NT2/D1 (cell line): ENCODE data around the gene TPRKB.
"Not testable (repeated sequence)": the region's sequence is repeated elsewhere in the genome, so short reads cannot be mapped to it uniquely, and the experiment has no call there.

ENCODE experiments used
- DNase-seq: peaks from one replicate; pipeline ENCODE4 v3.0.0-alpha.2; 2011; ENCODE audit warnings: low read depth, low spot score
- H3K27me3 ChIP-seq: 2 replicates; pipeline ENCODE4 v1.6.0; 2011; ENCODE audit warnings: mild to moderate bottlenecking; ENCODE audit not compliant: insufficient read length, insufficient read depth
- H3K36me3 ChIP-seq: 2 replicates; pipeline ENCODE4 v1.6.1; 2011; ENCODE audit warnings: mild to moderate bottlenecking, low read length, mixed read lengths; ENCODE audit not compliant: insufficient read depth, insufficient read length
- H3K4me1 ChIP-seq: 2 replicates; pipeline ENCODE4 v1.5.1; 2011; ENCODE audit not compliant: insufficient read depth, insufficient read length
- H3K4me3 ChIP-seq: 2 replicates; pipeline ENCODE4 v1.5.1; 2011; ENCODE audit warnings: low read depth; ENCODE audit not compliant: insufficient read length
- H3K9ac ChIP-seq: 2 replicates; pipeline ENCODE4 v1.6.0; 2011; ENCODE audit warnings: low read depth; ENCODE audit not compliant: insufficient read length
- H3K9me3 ChIP-seq: 2 replicates; pipeline ENCODE4 v1.5.1; 2011; ENCODE audit warnings: mild to moderate bottlenecking, low read length; ENCODE audit not compliant: insufficient read depth
- SUZ12 ChIP-seq: IDR thresholded peaks from 2 replicates; pipeline ENCODE4 v1.6.1; 2011; ENCODE audit not compliant: insufficient read length, insufficient read depth; ENCODE audit errors: extremely low read depth
- YY1 ChIP-seq: IDR thresholded peaks from 2 replicates; pipeline ENCODE4 v1.6.1; 2011; ENCODE audit not compliant: insufficient read length, insufficient read depth
- ZNF274 ChIP-seq: IDR thresholded peaks from 2 replicates; pipeline ENCODE4 v1.6.1; 2011; ENCODE audit warnings: mild to moderate bottlenecking, low read depth, low read length

TPRKB gene

DNA sequence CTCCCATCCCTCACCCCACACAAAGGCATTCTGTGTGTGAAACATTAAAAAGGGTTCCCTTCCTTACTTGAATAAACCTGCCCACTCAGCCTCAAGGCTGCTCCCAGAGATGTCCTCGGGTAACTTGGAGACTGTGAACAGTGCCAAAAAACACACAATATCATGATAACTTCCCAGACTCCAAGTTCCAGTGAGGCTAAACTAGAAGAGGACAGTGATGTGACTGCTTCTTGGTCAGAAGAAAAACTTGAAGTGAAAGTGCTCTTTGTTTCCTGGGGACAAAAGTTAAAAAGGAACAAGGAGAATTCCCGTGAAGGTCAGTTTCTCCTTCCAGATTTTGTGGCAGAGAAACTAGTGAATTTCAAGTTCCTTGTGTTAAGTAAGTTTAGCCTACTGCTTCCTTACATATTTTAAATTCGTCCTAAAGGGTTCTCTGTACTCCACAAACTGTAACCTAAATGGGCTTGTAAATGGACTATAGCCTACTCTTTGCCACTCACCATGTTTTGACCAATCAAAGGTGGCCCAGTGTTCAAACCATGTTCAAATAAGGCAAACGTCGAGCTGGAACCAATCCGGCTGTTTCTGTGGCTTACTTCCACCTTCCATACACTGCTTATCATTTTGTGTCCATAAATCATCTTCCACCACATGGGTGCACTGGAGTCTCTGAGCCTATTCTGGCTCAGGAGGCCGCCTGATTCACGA lies 20.4 kb downstream of the TPRKB start:
- Histone ChIP-seq H3K9ac (no peak overlapping the region), H3K36me3 (no peaks in the 10 kb centered on the region), H3K4me3 (no peak overlapping the region), H3K27me3 (no peaks in the 10 kb centered on the region), H3K9me3 (peaks cover 13% of the 10 kb centered on the region), H3K4me1 (no peaks in the 10 kb centered on the region)
- TF ChIP-seq YY1 (no peak), SUZ12 (no peak), ZNF274 (no peak)
- DNase-seq: no peak

DNA sequence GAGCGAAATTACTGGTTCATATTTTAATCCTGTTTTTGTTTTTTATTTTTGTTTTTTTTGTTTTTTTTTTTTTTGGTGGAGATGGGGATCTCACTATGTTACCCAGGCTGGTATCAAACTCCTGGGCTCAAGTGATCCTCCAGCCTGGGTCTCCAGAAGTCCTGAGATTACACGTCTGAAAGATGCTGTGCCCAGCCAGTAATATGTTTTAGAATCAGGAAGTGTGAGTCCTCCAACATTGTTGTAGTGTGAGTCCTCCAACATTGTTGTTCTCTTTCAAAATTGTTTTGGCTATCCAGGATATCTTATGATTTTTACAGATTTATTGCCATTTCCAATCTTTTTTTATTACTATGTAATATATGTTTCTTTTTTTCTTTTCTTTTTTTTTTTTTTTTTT lies 23.1 kb downstream of the TPRKB start:
- no peak overlapping the region for H3K4me3 ChIP-seq
- H3K9ac ChIP-seq: no peak overlapping the region
- H3K4me1 ChIP-seq: no peaks in the 10 kb centered on the region
- no peaks in the 10 kb centered on the region for H3K27me3 ChIP-seq
- no peak for DNase-seq
- H3K36me3 ChIP-seq: no peaks in the 10 kb centered on the region
- peaks cover 8% of the 10 kb centered on the region for H3K9me3 ChIP-seq
- peak; percentile 54 for TF ChIP-seq ZNF274
- TF ChIP-seq YY1: no peak

- no peaks in the 10 kb centered on the region for H3K9me3 ChIP-seq
- no peak overlapping the region for H3K4me3 ChIP-seq
- no peak for DNase-seq
- TF ChIP-seq SUZ12: no peak
- TF ChIP-seq YY1: no peak
- no peak for TF ChIP-seq ZNF274
- H3K36me3 ChIP-seq: no peaks in the 10 kb centered on the region
- H3K4me1 ChIP-seq: peaks cover 2% of the 10 kb centered on the region
- H3K27me3 ChIP-seq: no peaks in the 10 kb centered on the region
- no peak overlapping the region for H3K9ac ChIP-seq
Measured at GRCh38 chr2:73708527-73708926, 28.6 kb downstream of the TPRKB start.

DNA sequence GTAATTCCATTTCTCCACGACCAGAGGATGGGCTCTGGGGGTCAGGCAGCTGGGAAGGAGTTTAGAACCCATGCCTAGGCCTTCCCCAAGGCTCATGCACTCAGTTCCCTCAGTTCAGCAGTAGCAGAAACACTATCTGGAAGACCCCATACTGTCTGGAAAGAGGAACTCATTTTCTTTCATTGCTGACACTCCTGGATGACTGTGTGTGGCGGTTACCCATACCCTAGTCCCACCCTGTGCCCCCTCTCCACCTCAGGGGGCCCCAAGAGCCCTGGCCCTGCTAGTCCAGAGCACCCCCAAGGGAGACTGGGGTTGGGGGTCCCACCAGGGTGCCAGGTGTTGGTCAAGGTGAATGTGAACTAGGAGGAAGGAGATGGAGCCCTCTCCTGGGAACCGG lies 29.5 kb downstream of the TPRKB start:
- no peaks in the 10 kb centered on the region for H3K27me3 ChIP-seq
- no peaks in the 10 kb centered on the region for H3K36me3 ChIP-seq
- peaks cover 2% of the 10 kb centered on the region for H3K4me1 ChIP-seq
- H3K9me3 ChIP-seq: no peaks in the 10 kb centered on the region
- no peak overlapping the region for H3K4me3 ChIP-seq
- no peak overlapping the region for H3K9ac ChIP-seq
- no peak for TF ChIP-seq SUZ12
- no peak for TF ChIP-seq ZNF274
- TF ChIP-seq YY1: no peak
- no peak for DNase-seq

GRCh38 chr2:73707058-73707457 lies 30.1 kb downstream of the TPRKB start:
- no peak for DNase-seq

GRCh38 chr2:73705091-73705490 lies 32.1 kb downstream of the TPRKB start:
- no peak for TF ChIP-seq YY1
- no peak for TF ChIP-seq SUZ12
- no peak for TF ChIP-seq ZNF274
- DNase-seq: no peak
- no peak overlapping the region for H3K4me3 ChIP-seq
- H3K36me3 ChIP-seq: no peaks in the 10 kb centered on the region
- H3K4me1 ChIP-seq: peaks cover 2% of the 10 kb centered on the region
- H3K9me3 ChIP-seq: no peaks in the 10 kb centered on the region
- H3K9ac ChIP-seq: no peak overlapping the region
- H3K27me3 ChIP-seq: no peaks in the 10 kb centered on the region

More at GRCh38 chr2:73707058-73707457, 30.1 kb downstream of the TPRKB start:
- no peaks in the 10 kb centered on the region for H3K36me3 ChIP-seq
- no peak overlapping the region for H3K4me3 ChIP-seq
- peaks cover 2% of the 10 kb centered on the region for H3K4me1 ChIP-seq
- no peak for TF ChIP-seq SUZ12
- TF ChIP-seq YY1: no peak
- no peak for TF ChIP-seq ZNF274
- no peaks in the 10 kb centered on the region for H3K9me3 ChIP-seq
- H3K27me3 ChIP-seq: no peaks in the 10 kb centered on the region
- no peak overlapping the region for H3K9ac ChIP-seq

GRCh38 chr2:73704285-73704684 lies 32.9 kb downstream of the TPRKB start:
- Histone ChIP-seq H3K4me1 (peaks cover 2% of the 10 kb centered on the region), H3K27me3 (no peaks in the 10 kb centered on the region)
- no peak for DNase-seq

DNA sequence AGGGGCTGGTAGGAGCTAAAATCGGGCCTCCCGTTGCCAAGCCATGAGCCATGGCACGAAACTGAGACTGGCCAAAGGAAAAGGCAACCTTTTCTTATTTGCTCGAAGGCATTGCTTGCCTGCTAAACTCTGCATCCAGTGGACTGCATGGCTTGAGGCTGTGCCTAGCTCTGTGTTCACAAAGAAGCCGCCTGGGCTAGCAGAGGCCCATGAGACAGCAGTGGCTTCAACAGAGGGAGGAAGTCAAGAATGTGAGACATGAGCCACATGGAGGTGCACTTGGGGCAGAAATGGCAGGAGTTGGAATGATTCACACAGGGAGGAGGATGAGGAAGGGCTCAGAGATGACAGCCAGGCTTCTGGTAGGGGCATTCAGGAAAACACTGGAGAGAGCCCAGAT lies 33.5 kb downstream of the TPRKB start:
- peaks cover 8% of the 10 kb centered on the region; the same call in 1 of the 2 replicates for H3K9me3 ChIP-seq
- peaks cover 2% of the 10 kb centered on the region for H3K4me1 ChIP-seq
- H3K27me3 ChIP-seq: no peaks in the 10 kb centered on the region
- TF ChIP-seq YY1 (no peak), ZNF274 (no peak), SUZ12 (no peak)
- no peak for DNase-seq
- H3K9ac ChIP-seq: no peak overlapping the region
- no peak overlapping the region for H3K4me3 ChIP-seq
- no peaks in the 10 kb centered on the region for H3K36me3 ChIP-seq

More at GRCh38 chr2:73704285-73704684, 32.9 kb downstream of the TPRKB start:
- H3K4me3 ChIP-seq: no peak overlapping the region
- 0 out of 2 replicates have a peak, but pooled peaks cover 2% of the 10 kb centered on the region for H3K9me3 ChIP-seq
- TF ChIP-seq SUZ12 (no peak), ZNF274 (no peak), YY1 (no peak)
- no peaks in the 10 kb centered on the region for H3K36me3 ChIP-seq
- no peak overlapping the region for H3K9ac ChIP-seq

DNA sequence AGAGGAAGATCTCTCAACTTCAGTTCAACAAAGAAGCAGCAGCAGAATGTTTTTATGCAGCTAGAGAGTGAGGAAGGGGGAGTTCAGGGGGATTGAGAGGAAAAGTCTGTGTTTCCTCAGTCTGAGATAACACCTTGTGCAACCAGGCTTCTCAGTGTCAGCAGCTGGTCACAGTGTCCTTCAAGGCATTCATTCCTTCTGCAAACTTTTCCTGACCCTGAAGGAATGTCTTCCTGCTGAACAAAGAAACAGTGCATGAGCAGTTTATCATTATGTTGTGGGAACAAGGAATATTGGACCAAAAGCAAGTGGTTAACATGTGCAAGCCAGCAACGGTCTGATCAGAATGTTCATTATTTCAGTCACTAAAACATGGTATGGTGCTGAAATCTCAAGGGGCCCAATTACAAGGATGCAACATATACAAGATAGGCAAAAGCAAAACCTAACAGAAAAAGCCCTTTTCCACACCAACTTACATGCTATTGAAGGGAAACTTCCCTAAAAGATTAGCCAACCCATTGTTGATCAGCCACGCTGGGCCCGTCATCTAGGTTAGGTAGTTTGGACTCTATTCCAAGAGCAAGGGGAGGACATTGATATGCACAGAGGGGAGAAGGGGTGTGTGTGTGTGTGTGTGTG lies 34.2 kb downstream of the TPRKB start:
- not testable (repeated sequence) for H3K4me3 ChIP-seq, H3K27me3 ChIP-seq, H3K4me1 ChIP-seq, H3K9ac ChIP-seq, DNase-seq, H3K36me3 ChIP-seq
- peaks cover 15% of the 10 kb centered on the region; the same call in 1 of the 2 replicates for H3K9me3 ChIP-seq
